GM21529 (cell line): Measurements from ENCODE around the gene LIG3.
"Not testable (repeated sequence)": the region's sequence is repeated elsewhere in the genome, so short reads cannot be mapped to it uniquely, and the experiment has no call there.

Source experiments
- ATAC-seq: cut with Tn5 transposase; IDR thresholded peaks from one replicate; pipeline ENCODE4 v1.9.1; 2021; ENCODE audit not compliant: unreplicated experiment

The LIG3 gene

DNA sequence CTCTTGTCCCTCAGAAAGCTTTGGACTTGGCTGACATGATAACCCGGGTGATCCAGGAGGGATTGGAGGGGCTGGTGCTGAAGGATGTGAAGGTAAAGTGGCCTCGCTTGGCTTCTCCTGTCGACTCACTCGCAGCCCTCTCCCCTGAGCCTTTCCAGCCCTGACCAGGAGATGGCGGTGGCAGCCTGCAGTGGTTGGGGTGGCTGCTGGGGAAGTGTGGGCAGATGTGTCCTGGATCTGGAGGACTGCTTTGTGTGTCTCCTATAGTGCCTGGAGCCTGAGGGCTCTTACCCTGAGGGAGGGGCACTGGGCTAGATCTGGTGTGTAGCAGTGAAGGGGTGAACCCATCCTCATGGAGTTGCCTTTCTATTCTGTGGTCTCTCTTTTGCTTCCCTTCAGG lies 17.9 kb downstream of the LIG3 start:
- no peak for ATAC-seq

GRCh38 chr17:34999456-34999855 lies 19.1 kb downstream of the LIG3 start:
- no peak for ATAC-seq

DNA sequence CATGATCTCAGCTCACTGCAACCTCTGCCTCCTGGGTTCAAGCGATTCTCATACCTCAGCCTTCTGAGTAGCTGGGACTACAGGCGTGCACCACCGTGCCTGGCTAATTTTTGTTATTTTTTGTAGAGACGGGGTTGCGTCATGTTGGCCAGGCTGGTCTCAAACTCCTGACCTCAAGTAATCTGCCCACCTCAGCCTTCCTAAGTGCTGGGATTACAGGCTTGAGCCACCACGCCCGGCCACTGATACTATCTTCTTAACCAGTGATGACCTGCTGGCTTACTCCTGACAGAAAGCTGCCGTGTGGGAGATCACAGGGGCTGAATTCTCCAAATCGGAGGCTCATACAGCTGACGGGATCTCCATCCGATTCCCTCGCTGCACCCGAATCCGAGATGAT lies 20.7 kb downstream of the LIG3 start:
- ATAC-seq: not testable (repeated sequence)

DNA sequence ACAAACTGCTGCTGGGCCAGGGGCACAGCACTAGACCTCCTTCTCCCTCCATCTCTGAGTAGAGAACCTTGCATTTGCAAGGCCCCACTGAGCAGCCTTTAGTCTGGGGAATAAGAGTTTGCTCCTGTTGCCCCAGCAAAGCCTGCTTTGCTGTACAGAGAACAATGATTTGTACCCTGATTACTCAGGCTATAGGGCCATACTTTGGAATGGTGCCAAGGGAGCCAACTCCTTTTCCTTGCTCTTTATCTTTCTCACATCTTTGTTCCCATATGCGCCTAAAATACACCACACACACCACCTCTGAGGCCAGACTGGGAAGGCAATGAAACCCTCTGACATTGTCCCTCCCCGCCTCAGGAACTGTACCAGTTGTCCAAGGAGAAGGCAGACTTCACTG lies 21.2 kb downstream of the LIG3 start:
- no peak for ATAC-seq

GRCh38 chr17:35002876-35003551 lies 22.7 kb downstream of the LIG3 start:
- ATAC-seq: no peak

DNA sequence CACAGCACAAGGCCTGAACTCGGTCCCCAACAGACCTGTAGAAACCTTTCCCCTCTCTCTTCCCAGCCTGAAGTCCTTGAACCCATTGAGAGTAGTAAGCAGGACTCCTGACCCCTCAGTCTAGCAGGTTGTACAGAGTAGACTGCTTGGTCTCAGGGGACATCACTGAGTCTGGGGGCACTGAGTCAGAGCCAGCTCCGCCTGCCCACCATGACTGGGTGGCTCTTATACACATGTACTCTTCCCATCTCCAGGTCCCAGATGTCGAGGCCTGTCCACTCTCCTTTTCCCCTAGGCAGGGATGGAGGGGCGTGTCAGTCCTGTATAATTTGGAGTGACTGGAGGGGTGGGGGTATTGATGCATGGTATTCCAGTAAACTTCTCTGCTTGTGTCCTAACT lies 23.5 kb downstream of the LIG3 start:
- ATAC-seq: no peak

- ATAC-seq: no peak
Measured at GRCh38 chr17:35006345-35006744, 26.0 kb downstream of the LIG3 start.

DNA sequence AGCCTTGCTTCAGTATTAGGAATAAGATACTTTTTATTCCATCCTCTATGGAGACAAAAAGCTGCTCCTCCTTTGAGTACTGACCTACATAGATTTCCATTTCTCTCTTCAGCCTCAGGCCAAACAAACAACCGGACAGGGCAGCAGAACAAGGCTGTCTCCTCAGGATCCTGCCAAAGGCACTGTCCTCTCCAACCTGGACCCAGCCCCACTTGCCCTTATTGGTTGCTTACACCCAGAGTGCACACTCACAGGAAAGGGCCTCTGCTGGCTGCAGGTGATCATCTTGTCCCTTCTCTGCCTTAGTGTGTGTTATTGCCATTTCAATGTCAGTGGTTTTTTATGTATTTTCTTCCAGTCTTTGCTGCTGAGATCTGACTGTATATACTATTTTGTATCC lies 26.6 kb downstream of the LIG3 start:
- ATAC-seq: no peak

DNA sequence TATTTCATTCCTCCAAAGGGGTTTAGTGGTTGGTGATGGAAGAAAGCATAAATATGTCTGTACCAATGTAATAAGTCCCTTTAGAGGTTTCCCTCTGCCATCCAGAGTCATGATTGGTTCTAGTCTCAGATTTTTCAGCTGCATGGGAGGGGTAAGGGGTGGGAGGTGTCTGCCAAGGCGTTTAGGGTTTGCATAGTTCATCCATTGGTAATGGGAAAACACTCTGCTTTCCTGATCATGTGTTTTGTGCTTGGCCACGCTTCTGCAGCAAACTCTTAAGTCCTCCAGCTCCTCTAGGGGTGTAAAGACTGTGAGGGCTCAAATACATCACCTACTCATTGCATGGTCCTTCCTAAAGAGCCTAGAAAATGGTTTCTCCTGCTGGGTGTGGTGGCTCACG lies 29.8 kb downstream of the LIG3 start:
- ATAC-seq: no peak

GRCh38 chr17:35011671-35012216 lies 31.4 kb downstream of the LIG3 start:
- ATAC-seq: no peak

GRCh38 chr17:35016369-35016768 lies 36.1 kb downstream of the LIG3 start:
- ATAC-seq: no peak

GRCh38 chr17:35017021-35017420 lies 36.7 kb downstream of the LIG3 start:
- no peak for ATAC-seq

DNA sequence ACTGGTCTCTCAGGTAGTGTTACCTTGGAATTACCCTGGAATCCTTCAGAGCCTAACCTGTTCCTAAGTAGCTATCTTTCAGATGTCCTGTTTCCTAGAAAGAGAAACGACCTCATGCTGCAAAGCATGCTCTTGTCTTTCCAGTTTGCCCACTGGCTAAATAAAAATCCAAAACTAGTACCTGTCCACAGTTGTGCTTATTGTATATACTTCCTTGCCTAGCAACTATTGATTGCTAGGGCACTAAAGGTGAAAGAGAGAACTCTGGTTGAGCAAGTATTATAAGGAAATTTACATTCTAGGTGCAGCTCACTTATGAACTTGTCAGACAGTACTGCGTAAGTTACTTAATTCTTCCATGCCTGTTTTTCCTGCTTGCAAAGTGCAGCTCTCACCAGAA lies 38.5 kb downstream of the LIG3 start:
- no peak for ATAC-seq

- no peak for ATAC-seq
Measured at GRCh38 chr17:35019386-35020179, 39.3 kb downstream of the LIG3 start.

- ATAC-seq: no peak
Measured at GRCh38 chr17:35021520-35022380, 41.4 kb downstream of the LIG3 start.

DNA sequence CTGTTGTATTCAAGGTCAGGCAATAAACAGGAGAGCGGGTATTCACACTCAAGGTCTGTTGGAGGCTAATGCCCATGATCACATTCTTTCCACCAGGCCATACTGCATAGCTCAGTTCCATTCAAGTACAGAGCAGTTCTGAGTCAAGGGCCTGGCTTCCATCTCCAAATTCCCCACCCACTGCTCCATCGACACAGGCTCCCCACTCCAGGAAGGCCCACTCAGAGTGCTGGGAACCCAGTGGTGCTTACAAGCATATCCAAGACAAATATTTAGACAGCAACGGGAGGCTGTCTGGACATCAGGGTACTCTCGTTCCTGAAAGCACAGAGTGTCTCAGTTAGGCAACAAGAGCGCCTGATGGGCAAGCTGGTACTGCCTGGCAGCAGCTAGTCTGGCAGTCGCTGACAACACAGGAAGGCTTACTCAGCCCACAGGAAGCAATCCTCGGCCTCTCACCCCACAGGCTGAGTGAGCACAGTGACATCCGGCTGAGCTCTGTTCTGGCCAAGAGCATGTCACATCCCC lies 42.3 kb downstream of the LIG3 start:
- ATAC-seq: no peak

DNA sequence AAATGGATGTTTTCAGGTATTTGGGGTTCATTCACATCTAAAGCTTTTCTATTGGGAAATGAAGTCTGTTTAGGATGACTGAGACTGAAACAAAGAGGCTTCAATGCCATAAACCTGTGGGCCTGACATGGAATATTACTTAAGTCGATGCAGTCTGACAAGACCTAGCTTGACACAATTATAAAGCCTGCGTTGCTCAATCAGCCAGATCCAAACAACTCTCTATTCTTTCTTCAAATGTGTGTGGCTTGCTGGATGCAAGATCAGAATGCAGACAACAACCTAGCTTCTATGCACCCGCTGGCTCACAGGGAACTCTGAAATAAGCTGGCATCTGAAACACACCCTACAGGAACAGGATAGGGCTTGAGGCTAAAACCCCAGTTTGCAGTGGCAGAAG lies 43.2 kb downstream of the LIG3 start:
- no peak for ATAC-seq

DNA sequence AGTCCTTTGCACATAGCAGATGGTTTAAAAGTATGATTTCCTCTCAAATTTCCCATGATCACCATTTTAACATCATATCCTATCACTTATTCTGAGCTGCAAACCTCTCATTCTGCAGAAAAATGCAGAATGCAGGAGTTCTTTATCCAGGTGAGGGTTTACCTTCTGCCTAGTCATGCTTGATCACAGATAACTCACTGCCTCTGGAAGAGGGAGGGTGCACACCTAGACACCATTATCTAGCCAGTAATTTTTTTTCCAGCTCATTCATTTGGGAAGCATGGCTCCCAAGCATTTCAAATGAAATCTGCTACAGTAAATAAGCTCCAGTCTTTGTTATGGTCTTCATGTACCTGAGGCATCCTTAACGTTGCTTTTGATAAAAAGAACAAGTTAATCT lies 45.2 kb downstream of the LIG3 start:
- no peak for ATAC-seq

GRCh38 chr17:35028097-35028496 lies 47.8 kb downstream of the LIG3 start:
- ATAC-seq: not testable (repeated sequence)

GRCh38 chr17:35028531-35029262 lies 48.4 kb downstream of the LIG3 start:
- no peak for ATAC-seq
